Stomach (tissue), 9 donors: ENCODE results near the gene AFF1. TPM values are rescaled to one million over a fixed set of nuclear protein-coding genes. Genes with fewer than 3 reads are reported as not detected.

Experiments used
- DNase-seq, 2 donors: peaks; one replicate each; pipeline versions ENCODE4 v3.0.0 to v3.0.0-alpha.2; 2013 to 2019
- H3K27ac ChIP-seq, 5 donors: fragments of 200-600 bp in 4 of 5; sonication (generic) in 4 of 5; one replicate each; pipeline ENCODE4 v1.5.1; 2013 to 2019; ENCODE audit warnings: mild to moderate bottlenecking in 1 of 5, moderate library complexity in 1 of 5
- H3K27me3 ChIP-seq, 3 donors: fragments of 200-600 bp; sonication (generic); one replicate each; pipeline ENCODE4 v1.5.1; 2017 to 2019; ENCODE audit warnings: mixed run types in 1 of 3
- H3K36me3 ChIP-seq, 4 donors: fragments of 200-600 bp; sonication (generic); 1 replicate in 3 of 4; 2 replicates in 1 of 4; pipeline ENCODE4 v1.5.1; 2016 to 2019
- H3K4me1 ChIP-seq, 4 donors: fragments of 200-600 bp; sonication (generic); one replicate each; pipeline ENCODE4 v1.5.1; 2016 to 2019
- H3K4me3 ChIP-seq, 4 donors: fragments of 200-600 bp; sonication (generic) in 3 of 4; one replicate each; pipeline ENCODE4 v1.5.1; 2016 to 2019; ENCODE audit warnings: mild to moderate bottlenecking in 1 of 4
- H3K9me3 ChIP-seq, 4 donors: fragments of 200-600 bp; sonication (generic); one replicate each; pipeline ENCODE4 v1.5.1; 2016 to 2019
- CTCF ChIP-seq, 7 experiments: fragments of 450-650 bp in 4 of 7; fragments of 200-600 bp in 3 of 7; sonication (generic) in 3 of 7; IDR thresholded peaks; one replicate each; pipeline ENCODE4 v1.5.1; 2016 to 2019; ENCODE audit warnings: antibody characterized with exemption in 7 of 7, control low read depth in 2 of 7, mild to moderate bottlenecking in 1 of 7
- EP300 ChIP-seq: sonication (generic); formaldehyde crosslinking; IDR thresholded peaks from one replicate; pipeline ENCODE4 v1.6.1; 2017; ENCODE audit warnings: antibody characterized with exemption
- POLR2A ChIP-seq, 4 donors: fragments of 450-650 bp; IDR thresholded peaks; one replicate each; pipeline ENCODE4 v1.6.1; 2016; ENCODE audit warnings: antibody characterized with exemption in 4 of 4, control low read depth in 2 of 4, mild to moderate bottlenecking in 1 of 4, moderate library complexity in 1 of 4
- POLR2AphosphoS5 ChIP-seq, 3 donors: sonication (generic); formaldehyde crosslinking; IDR thresholded peaks; one replicate each; pipeline ENCODE4 v1.6.1; 2016; ENCODE audit warnings: antibody characterized with exemption in 3 of 3
- WGBS, 5 donors: extraction: QIAGEN DNeasy Blood & Tissue Kit in 3 of 5; methylation state at CpG; one replicate each; pipeline versions ENCODE4 v1.1.5 to v1.1.7; 2013 to 2018; 5-methylcytosine and 5-hydroxymethylcytosine counted together
- intact Hi-C: fragments of 100-400 bp; cut with DNase I; formaldehyde crosslinking; loops from one replicate; pipeline ENCODE4 v1.15.1; 2023; ENCODE audit warnings: low total_unique reads
- polyA plus RNA-seq, 3 donors: library from polyadenylated mRNA; stranded (reverse); fragments of 200-250 nt; gene quantifications; one replicate each; pipeline ENCODE4 v1.2.3, GENCODE V29; 2013
- total RNA-seq, 5 donors: library from RNA; depleted of rRNA; stranded (reverse); fragments of >200 nt; gene quantifications; one replicate each; pipeline versions ENCODE4 v1.1.0 to v1.2.3, GENCODE V29; 2014 to 2016
- donor health status: healthy with polysubstance abuse.
- donor health status: Bipolar disorder and iron deficiency.
- donor health status: healthy.

AFF1 gene
- total and polyA plus RNA-seq, 8 donors = 6.9 to 177 (median 59.1) TPM

- TF ChIP-seq POLR2A (IDR thresholded peaks at IDR 0.05) (no peak), POLR2AphosphoS5 (IDR thresholded peaks at IDR 0.05) (no peak), EP300 (no peak), CTCF (IDR thresholded peaks at IDR 0.05) (no peak)
- DNase-seq = no peak
- Histone ChIP-seq H3K4me1 (peaks cover 21 to 55% (median 40%) of the 10 kb centered on the region in 4 donors), H3K9me3 (no peaks in the 10 kb centered on the region), H3K4me3 (no peak overlapping the region), H3K27ac (peak overlapping the region in 2 of 5 donors; percentile 24 to 40), H3K36me3 (peaks cover 0 to 6% (median 0%) of the 10 kb centered on the region in 4 donors), H3K27me3 (no peaks in the 10 kb centered on the region)
- 86 to 98% (median 93%) methylated on average over 4 of the region's 4 CpGs for WGBS, 5 donors
- intact Hi-C loops = no loop called here
Measured at GRCh38 chr4:86976801-86977485, 42.1 kb downstream of the AFF1 start.

- Histone ChIP-seq H3K9me3 (no peaks in the 10 kb centered on the region), H3K4me3 (no peak overlapping the region), H3K27me3 (no peaks in the 10 kb centered on the region), H3K27ac (peak overlapping the region in 2 of 5 donors; percentile 24 to 40), H3K4me1 (peaks cover 17 to 48% (median 33%) of the 10 kb centered on the region in 4 donors), H3K36me3 (peaks cover 0 to 6% (median 0%) of the 10 kb centered on the region in 4 donors)
- peak in 1 of 3 donors; percentile 74 for TF ChIP-seq POLR2AphosphoS5 (IDR thresholded peaks at IDR 0.05)
- no peak for TF ChIP-seq CTCF (IDR thresholded peaks at IDR 0.05)
- no peak for TF ChIP-seq EP300
- TF ChIP-seq POLR2A (IDR thresholded peaks at IDR 0.05) = no peak
- 26 to 45% (median 34%) methylated on average over 5 of the region's 5 CpGs for WGBS, 5 donors
- peak in 1 of 2 donors; percentile 77 for DNase-seq
- intact Hi-C loops = no loop called here
Measured at GRCh38 chr4:86977621-86978184, 42.9 kb downstream of the AFF1 start.

DNA sequence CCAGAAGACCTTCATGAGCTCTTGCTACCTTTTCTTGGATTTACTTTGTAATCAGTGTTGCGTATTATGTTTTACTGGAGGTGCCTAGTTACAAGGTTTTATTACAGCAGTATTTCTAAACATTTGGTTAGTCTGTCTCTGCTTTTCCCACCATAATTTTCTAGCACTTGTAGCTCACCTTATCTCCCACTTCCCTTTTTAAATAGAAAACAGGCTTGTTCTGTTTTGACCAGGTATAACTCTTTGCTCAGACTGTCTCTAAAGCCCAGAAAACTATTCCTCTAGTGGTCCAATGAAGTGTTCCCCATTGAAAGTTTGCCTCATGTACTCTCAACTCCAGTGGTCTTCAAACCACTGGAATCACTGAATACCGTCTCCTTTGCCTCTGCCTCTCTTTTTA, 43.9 kb downstream of the AFF1 start:
- Histone ChIP-seq H3K36me3 (peaks cover 0 to 6% (median 0%) of the 10 kb centered on the region in 4 donors), H3K27ac (no peak overlapping the region), H3K9me3 (no peaks in the 10 kb centered on the region), H3K27me3 (no peaks in the 10 kb centered on the region), H3K4me3 (no peak overlapping the region), H3K4me1 (peaks cover 7 to 38% (median 23%) of the 10 kb centered on the region in 4 donors)
- 44 to 52% (median 47%) methylated on average over 2 of the region's 2 CpGs for WGBS, 5 donors
- DNase-seq = no peak
- TF ChIP-seq EP300 = no peak
- TF ChIP-seq POLR2A (IDR thresholded peaks at IDR 0.05) = no peak
- no peak for TF ChIP-seq CTCF (IDR thresholded peaks at IDR 0.05)
- intact Hi-C loops = no loop called here

GRCh38 chr4:86980230-86980629, 45.4 kb downstream of the AFF1 start:
- H3K4me3 ChIP-seq = no peak overlapping the region
- intact Hi-C loops = no loop called here
- no peak for TF ChIP-seq EP300
- TF ChIP-seq CTCF (IDR thresholded peaks at IDR 0.05) = no peak
- TF ChIP-seq POLR2A (IDR thresholded peaks at IDR 0.05) = no peak
- no peak for TF ChIP-seq POLR2AphosphoS5 (IDR thresholded peaks at IDR 0.05)
- no peak for DNase-seq
- no peaks in the 10 kb centered on the region for H3K9me3 ChIP-seq
- WGBS, 5 donors = 95 to 98% (median 98%) methylated on average over 2 of the region's 2 CpGs
- H3K27me3 ChIP-seq = no peaks in the 10 kb centered on the region
- peaks cover 0 to 25% (median 13%) of the 10 kb centered on the region in 4 donors for H3K4me1 ChIP-seq
- peaks cover 0 to 6% (median 0%) of the 10 kb centered on the region in 4 donors for H3K36me3 ChIP-seq
- H3K27ac ChIP-seq = no peak overlapping the region
